BE2C (cell line): Measurements from ENCODE around the gene PLAU. TPM values are rescaled to one million over a fixed set of nuclear protein-coding genes. Genes with fewer than 3 reads are reported as not detected.

ENCODE experiments used
- DNase-seq: peaks from one replicate; pipeline ENCODE4 v3.0.0-alpha.2; 2020
- H3K27me3 ChIP-seq: fragments of 250-450 bp; sonication (Bioruptor Pico); 2 replicates; pipeline ENCODE4 v1.5.1; 2020; ENCODE audit warnings: mild to moderate bottlenecking
- H3K36me3 ChIP-seq: fragments of 250-450 bp; sonication (Bioruptor Pico); 2 replicates; pipeline ENCODE4 v1.5.1; 2020; ENCODE audit warnings: mild to moderate bottlenecking
- H3K4me1 ChIP-seq: fragments of 250-450 bp; sonication (Bioruptor Pico); 2 replicates; pipeline ENCODE4 v1.5.1; 2020
- H3K4me3 ChIP-seq: 2 replicates; pipeline ENCODE4 v1.5.1; 2011; ENCODE audit warnings: low read depth, low read length
- H3K9me3 ChIP-seq: fragments of 250-450 bp; sonication (Bioruptor Pico); 2 replicates; pipeline ENCODE4 v1.5.1; 2020
- polyA plus RNA-seq: library from polyadenylated mRNA; unstranded; fragments of >200 nt; gene quantifications from one replicate; pipeline ENCODE4 v1.2.1, GENCODE V29; 2012; ENCODE audit warnings: low read depth, missing spikeins; ENCODE audit not compliant: insufficient read length, insufficient read depth
- TF ChIP-seq, protein P1 (sequence below): IDR thresholded peaks from 2 replicates; pipeline ENCODE4 v1.5.1; 2012; ENCODE audit warnings: mild to moderate bottlenecking, low read depth, low read length

PLAU gene
- not detected for polyA plus RNA-seq

DNA sequence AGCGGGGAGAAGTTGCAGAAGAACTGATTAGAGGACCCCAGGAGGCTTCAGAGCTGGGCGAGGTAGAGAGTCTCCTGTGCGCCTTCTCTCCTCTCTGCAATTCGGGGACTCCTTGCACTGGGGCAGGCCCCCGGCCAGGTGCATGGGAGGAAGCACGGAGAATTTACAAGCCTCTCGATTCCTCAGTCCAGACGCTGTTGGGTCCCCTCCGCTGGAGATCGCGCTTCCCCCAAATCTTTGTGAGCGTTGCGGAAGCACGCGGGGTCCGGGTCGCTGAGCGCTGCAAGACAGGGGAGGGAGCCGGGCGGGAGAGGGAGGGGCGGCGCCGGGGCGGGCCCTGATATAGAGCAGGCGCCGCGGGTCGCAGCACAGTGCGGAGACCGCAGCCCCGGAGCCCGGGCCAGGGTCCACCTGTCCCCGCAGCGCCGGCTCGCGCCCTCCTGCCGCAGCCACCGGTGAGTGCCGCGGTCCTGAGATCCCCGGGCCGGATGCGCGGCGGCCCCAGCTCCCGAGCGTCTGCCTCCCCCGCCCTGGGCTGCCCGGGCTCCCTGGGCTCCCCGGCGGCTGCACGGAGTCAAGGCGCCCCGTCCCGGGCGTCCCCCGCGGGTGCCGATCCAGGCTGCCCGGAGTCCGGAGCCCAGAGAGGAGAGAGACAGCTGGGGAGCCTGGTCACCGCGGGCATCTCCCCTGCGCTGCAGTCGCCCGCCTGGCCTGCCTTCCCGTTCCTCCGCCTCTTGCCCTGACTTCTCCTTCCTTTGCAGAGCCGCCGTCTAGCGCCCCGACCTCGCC lies at the start of gene PLAU:
Gene PLAU (plus strand): TSS at position 369 of the 789 bp plus-strand sequence. CDS start 424 bp downstream, outside the sequence.
- Histone ChIP-seq H3K4me3 (peak within 1 kb of the TSS; percentile 55), H3K4me1 (no peaks in the 10 kb centered on the region), H3K27me3 (peaks cover 23% of the 10 kb centered on the region), H3K9me3 (no peaks in the 10 kb centered on the region), H3K36me3 (no peaks in the 10 kb centered on the region)
- DNase-seq = peak; percentile 46
- TF ChIP-seq, protein P1, sequence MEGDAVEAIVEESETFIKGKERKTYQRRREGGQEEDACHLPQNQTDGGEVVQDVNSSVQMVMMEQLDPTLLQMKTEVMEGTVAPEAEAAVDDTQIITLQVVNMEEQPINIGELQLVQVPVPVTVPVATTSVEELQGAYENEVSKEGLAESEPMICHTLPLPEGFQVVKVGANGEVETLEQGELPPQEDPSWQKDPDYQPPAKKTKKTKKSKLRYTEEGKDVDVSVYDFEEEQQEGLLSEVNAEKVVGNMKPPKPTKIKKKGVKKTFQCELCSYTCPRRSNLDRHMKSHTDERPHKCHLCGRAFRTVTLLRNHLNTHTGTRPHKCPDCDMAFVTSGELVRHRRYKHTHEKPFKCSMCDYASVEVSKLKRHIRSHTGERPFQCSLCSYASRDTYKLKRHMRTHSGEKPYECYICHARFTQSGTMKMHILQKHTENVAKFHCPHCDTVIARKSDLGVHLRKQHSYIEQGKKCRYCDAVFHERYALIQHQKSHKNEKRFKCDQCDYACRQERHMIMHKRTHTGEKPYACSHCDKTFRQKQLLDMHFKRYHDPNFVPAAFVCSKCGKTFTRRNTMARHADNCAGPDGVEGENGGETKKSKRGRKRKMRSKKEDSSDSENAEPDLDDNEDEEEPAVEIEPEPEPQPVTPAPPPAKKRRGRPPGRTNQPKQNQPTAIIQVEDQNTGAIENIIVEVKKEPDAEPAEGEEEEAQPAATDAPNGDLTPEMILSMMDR = no peak

DNA sequence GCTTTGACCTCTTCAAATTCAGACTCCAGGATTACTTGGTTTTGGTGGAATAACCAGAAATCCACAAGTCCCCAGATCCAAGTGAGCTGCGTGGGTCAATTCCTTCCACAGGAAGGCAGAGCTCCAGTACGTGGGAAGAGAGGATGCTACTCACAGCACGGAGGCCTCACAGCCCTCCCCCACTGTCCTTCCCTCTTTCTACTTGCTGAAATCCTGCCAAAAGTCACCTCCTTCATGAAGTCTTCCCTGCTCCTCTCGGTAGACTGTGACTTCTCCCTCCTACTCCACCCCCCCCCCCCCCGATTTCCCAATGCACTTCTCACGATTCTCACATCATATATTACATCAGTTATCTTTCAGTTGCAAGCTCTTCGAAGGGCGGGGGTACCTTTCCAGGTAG lies 48.9 kb upstream of the PLAU start:
- TF ChIP-seq, protein P1 = no peak
- peaks cover 10% of the 10 kb centered on the region for H3K36me3 ChIP-seq
- H3K27me3 ChIP-seq = no peaks in the 10 kb centered on the region
- H3K9me3 ChIP-seq = no peaks in the 10 kb centered on the region
- H3K4me3 ChIP-seq = no peak overlapping the region
- no peak for DNase-seq
- H3K4me1 ChIP-seq = no peaks in the 10 kb centered on the region

DNA sequence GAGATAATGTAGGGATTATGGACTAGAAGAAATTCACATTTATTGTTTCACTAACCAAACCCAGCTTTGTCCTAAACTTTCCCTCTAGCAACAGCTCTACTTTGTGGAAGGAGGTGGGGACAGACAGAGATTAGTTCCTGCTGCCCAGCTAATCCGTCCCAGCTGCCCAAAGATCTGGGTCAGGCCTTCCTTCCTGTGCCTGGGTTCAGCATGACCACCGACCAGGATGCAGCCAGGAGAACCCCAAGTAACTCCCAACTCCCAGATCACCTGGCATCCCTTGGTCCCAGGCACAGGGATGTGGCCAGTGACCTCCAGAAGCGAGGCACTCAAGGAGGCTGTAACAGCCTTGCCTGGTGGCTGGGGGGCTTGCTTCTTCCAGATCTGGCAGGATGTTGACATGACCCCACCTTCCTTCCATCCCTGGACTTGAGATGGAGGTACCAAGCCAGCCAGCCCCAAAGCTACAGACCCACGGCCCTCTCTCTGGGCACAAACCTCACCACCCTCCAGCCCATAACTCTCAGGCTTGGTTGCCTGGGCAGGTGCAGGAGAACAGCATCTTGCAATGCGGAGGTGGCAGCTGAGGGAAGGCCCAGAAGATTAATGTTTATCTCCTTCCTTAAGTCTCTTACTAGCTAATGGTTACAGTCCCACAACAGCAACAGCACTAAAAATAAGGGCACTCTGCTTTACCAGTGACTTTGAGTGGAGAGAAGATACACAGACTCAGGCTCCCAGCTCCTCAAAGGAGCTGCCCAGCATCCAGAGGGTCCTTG lies 47.7 kb upstream of the PLAU start:
- no peaks in the 10 kb centered on the region for H3K4me1 ChIP-seq
- H3K36me3 ChIP-seq = peaks cover 14% of the 10 kb centered on the region
- no peaks in the 10 kb centered on the region for H3K27me3 ChIP-seq
- no peaks in the 10 kb centered on the region for H3K9me3 ChIP-seq
- no peak overlapping the region for H3K4me3 ChIP-seq
- no peak for DNase-seq
- TF ChIP-seq, protein P1 = no peak

DNA sequence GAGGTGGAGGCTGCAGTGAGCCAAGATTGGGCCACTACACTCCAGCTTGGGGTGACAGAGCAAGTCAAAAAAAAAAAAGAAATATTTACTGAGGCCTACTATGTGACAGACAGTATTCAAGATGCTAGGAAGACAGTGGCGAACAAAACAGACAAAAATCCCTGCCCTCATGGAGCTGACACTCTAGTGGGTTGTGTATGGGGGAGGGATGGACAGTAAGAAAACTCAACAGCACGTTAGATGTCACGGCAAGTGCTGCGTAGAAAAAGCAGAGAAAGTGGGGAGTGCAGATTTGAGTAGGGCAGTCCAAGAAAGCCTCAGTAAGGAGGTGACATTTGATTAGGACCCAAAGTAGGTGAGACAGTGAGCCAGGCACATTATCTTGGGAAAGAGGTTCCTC lies 46.7 kb upstream of the PLAU start:
- no peaks in the 10 kb centered on the region for H3K9me3 ChIP-seq
- H3K4me1 ChIP-seq = no peaks in the 10 kb centered on the region
- DNase-seq = no peak
- H3K4me3 ChIP-seq = no peak overlapping the region
- TF ChIP-seq, protein P1 = no peak
- no peaks in the 10 kb centered on the region for H3K27me3 ChIP-seq
- H3K36me3 ChIP-seq = peaks cover 10% of the 10 kb centered on the region

DNA sequence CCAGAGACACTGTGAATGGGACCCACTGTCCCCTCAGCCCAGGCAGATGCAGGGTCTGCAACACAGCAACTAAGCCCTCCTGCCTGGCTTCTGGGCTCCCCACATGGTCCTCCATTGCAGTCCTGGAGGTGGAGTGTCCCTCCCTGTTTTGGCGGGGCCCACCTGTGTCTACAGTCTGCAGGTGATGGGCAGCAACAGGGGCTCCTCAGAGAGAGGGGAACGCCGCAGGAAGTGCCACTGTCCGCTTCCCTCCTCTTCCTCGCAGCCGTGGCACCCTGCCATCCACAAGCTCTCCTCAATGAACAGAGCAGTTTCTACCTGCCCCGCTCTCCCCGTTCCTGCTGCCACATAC lies 45.8 kb upstream of the PLAU start:
- peaks cover 11% of the 10 kb centered on the region for H3K36me3 ChIP-seq
- no peak overlapping the region for H3K4me3 ChIP-seq
- H3K4me1 ChIP-seq = no peaks in the 10 kb centered on the region
- no peaks in the 10 kb centered on the region for H3K27me3 ChIP-seq
- no peak for DNase-seq
- H3K9me3 ChIP-seq = no peaks in the 10 kb centered on the region
- TF ChIP-seq, protein P1 = no peak
